GM18858 (cell line): ENCODE results near the gene DPYSL4.

Experiments used
- ATAC-seq: cut with Tn5 transposase; IDR thresholded peaks from one replicate; pipeline ENCODE4 v1.9.1; 2021; ENCODE audit not compliant: unreplicated experiment

Gene DPYSL4

DNA sequence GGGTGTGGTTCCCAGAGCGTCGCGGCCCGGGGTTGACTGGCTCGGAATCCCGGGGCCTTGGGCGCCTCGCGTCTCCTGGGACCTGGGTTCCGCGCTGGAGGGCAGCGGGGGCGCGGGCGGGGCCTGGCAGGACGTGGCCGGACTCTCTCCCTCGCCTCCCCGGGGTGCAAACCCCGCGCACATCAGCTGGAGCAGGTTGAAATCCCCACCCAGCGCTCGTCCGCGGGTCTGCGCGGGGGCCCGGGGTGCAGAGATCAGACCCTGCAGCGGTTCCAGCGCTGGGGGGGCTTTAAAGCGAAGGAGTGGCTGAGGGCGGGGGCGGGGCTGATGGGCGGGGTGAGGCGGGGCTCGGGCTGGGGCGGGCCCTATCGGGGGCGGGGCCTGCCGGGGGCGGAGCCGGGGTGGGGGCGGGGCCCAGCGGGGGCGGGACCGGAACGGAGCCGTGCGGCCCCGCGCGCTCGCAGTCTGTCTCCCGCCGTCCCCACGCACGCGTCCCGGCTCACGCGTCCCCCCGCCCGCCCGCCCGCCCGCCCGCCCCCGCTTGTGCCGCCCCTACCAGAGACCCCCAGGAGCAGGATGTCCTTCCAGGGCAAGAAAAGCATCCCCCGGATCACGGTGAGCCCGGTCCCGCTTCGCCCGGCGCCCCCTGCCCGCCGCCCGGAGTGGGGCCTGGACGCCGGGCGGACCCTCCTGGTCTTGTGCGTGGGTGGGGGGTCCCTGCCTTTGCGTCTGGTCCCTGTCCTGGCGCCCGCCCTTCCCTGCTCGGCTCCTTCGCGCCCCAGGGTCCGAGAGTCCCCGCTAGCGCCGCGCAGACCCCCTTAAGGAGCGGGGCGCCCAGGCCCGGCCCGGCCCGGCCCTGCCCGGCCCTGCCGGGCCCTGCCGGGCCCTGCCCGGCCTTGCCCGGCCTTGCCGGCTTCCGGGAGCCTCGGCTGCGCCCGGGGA, at the start of gene DPYSL4:
DPYSL4 (plus strand) TSS at position 461 of the 942 bp plus-strand sequence; CDS start at position 577, 116 bp downstream.
- no peak for ATAC-seq

DNA sequence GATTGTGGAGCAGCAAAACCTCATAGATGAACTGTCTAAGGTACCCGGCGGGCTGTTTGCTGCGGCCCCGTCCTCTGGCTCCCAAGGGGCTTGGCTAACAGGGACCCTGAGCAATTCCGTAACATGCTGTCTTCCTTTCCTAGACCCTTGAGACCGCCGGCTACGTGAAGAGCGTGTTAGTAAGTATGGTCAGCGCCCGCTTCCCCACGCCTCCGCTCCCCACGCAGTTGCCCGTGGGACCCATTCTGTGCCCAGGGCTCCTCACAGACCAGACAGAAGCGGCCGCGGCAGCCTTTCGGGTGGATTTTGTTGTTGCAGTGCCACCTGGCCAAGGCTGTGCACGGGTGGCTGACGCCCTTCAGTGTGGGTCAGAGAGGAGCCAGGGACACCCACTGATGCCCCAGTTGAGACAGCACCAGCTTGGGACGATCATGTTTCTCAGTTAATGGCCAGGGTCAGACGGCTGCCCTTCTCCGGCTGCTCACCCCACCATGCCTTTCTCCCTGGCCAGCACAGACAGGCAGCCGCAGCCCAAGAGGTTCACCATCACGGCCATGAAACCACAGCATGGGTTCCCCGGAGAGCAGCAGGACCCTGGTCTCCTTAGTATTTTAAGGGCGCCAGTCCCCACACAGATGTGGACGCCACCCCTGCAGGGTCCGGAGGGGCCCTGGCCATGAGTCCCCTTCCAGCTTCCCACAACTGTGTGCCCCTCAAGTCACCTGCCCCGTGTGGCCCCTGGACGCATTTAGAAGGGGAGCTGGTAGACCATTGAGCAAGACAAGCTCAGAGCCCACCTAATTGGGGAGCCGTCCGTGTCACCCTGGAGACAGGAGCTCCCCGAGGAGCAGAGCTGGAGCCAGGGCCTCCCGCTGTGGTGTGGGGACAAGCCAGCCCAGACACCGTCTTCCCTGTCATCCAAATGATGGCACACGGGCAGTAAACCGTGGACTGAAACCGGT, 49.4 kb upstream of the DPYSL4 start:
- no peak for ATAC-seq

DNA sequence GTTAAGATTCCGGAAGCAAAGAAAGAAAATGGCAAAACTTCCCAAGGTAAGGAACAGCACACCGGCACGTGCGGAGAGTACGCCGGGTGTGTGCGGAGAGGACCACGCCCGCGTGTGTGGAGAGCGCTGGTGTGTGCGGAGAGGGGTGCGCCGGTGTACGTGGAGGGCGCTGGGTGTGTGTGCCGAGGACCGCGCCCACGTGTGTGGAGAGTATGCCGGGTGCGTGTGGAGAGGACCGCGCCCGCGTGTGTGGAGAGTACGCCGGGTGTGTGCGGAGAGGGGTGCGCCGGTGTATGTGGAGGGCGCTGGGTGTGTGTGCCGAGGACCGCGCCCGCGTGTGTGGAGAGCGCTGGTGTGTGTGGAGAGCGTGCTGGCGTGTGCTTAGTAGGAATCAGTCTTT, 48.6 kb upstream of the DPYSL4 start:
- no peak for ATAC-seq

DNA sequence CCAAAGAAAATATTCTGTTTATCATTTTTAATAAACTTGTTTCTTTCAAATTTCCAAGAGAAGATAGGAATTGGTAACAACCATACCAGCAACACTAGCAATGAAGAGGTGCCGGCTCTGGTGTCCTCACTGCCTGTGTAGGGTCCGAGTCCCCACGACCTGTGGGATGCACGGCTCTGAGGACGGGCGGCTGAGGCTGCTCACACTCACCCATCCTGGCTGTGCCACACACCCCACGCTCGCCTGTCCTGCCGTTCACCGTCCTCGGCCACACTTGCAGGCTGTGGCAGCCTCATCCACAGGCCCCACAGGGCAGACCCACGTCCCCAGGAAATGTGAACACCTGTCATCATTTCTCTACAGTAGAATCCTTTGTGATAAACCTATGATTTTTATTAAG, 48.2 kb upstream of the DPYSL4 start:
- no peak for ATAC-seq

DNA sequence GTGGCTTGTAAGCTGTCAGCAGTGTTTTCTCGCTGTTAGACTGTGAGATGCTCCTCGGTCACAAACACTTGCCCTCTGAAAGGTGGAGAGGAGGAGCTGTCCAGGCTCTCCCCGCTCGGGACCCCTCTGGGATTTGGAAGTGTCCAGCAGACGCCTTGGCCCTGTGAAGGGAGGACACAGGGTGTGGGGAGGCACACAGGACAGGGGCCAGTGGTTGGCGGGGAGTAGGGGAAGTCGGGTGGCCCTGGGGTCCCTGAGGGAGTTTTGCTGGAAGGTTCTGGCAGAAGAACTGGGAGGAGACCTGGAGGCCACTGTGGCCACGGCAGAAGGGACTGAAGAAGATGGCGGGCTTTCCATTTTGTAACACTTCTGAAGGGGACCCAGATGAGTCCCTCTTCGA, 47.2 kb upstream of the DPYSL4 start:
- ATAC-seq, result no peak

DNA sequence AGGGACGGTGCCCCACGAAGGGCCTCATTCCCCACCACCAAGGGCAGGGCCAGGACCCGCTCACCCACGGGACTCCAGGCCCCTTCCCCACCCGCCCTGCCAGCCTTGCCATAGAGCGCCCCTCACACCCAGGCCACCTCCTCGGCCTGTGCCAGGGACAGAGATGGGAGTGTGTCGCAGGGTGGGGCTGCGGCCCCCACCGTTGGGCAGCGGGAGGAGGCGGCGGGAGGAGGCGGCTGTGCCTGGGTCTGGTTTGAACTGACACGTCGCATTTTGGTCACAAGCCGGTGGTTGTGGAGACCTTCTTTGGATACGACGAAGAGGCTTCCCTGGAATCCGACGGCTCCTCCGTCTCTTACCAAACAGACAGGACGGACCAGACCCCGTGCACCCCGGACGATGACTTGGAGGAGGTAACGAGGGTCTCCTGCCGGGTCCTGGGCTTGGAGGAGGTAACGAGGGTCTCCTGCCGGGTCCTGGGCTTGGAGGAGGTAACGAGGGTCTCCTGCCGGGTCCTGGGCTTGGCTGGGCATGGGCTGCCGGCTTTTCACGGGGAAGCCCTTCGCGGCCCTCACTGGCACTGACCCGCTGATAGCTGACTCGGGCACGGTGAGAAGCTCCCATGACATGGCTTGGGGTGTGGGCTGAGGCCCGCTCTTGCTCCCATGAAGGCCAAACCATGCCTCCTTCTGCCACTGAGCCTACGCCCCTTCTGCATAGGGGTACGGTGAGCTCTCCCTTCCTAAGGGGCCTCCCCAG, 46.4 kb upstream of the DPYSL4 start:
- no peak for ATAC-seq

DNA sequence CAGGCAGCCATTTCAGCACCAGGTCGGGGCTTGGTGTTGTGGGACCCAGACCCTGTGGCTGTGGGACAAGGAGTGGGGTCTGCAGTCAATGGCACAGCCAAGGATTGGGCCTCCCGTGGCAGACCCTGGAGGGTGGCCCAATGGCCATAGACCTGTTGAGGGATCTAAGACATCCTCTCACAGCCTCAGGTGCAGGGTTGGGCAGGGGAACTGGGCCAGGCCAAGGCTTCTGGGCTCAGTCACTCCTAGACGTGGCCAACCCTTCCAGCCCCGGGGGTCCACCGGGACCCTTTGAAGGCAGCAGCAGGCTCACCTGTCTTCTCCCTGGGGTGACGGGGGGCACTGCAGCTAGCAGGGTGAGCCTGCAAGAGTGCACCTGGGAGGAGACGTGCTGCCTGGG, 45.7 kb upstream of the DPYSL4 start:
- ATAC-seq, result no peak

DNA sequence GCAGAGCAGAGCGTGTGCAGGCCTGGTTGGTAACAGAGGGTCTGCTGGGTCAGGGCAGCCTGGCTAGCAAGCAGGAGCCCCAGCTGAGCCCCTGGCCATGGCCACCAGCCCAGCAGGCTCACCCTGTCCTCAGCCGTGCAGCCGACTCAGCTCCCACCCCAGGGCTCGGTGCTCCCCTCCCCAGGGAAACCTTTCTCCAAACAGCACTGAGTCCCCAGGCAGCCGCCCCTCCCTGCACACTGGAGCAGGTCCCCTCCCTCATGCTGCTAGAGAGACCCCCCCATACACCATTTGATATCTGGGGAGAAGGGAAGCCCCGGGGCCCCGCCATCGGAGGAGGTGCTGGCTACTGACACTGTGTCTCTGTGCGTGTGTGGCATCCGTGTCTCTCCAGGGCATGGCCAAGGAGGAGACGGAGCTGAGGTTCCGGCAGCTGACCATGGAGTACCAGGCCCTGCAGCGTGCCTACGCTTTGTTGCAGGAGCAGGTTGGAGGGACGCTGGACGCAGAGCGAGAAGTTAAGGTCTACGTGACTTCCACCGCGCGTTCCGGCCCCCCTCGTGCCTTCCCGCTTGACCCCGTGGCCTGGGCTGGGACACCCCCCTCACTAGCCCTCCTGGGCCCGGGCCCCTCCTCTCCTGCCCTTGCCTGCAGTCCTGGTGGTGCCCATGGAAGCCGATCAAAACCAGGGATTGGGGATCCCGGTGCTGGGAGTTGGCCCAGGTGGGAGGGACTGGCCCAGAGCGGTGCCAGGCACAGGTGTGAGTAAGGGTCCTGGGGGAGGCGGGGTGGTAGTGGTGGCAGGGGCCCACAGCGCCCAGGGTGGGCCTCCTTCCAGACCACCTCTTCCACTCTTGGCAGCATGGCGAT, 45.0 kb upstream of the DPYSL4 start:
- ATAC-seq, result no peak

DNA sequence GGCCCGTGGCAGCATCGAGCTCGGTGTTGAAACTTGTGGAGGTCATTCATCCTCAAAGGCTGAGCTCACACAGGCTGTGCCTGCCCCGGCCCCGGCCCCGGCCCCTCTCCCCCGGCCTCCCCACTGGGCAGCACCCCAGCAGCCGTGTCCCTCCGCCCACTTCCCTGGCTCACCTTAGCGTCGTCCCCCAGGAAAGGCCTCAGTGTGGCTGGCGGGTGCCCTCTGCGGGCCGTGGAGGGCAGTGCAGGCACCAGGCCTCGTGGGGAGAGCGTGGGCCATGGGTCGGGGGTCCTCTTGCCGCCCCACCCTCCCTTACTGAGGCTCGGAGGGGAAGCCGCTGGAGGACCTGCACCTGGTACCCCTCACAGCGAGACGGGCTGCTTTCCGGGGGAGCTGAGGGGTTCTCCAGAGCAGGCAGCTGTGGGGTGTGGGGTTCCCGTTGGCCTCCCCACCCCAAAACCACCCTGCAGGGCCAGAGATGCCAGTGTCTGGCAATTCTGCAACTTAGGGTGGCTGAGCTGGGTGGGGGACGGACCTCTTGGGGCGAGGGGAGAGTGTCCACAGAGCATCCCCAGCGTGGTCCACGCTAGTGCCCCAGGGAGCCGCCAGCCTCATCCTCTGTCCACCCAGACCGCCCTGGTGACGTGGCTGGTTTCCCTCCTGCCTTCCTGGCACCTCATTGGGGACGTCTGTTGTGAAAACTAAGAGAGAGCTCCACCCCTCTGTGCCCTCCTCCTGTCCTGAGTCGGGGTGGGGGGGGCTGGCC, 44.2 kb upstream of the DPYSL4 start:
- no peak for ATAC-seq

DNA sequence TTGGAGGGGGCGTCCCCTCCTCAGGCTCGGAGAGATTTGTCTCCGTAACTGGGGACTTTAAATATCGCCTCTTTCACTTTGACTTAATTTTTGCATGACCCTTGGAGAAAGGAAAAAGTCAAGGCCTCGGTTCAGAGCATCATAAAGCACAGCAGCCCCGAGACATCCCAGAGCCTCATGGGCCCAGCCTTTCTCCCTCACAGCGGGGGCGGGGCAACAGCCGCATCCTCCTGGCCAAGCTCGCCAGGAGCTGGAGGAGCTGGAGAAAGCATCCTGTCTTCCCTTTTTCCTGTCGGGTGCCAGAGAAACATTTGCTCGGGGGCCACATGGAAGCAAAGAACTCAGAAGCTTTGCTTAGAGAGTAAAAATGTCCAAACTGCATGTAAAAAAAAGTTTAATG, 43.6 kb upstream of the DPYSL4 start:
- ATAC-seq, result no peak

DNA sequence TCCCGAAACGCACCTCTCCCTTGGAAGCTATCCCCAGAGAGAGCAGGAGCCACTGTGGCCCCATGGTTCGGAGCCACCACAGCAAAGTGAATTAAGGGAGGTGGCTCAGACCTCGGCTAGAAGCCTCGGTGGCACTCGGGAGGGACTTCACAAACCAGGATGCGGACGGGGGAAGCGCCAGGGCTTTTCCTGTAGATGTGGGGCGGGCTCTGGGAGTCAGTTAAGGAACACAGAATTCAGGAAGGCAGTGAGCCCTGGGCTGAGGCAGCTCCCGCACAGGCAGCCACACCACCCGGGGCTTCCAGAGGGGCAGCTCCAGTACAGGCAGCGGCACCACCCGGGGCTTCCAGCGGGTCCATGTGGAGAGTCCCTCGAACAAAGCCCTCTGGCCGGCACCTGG, 42.7 kb upstream of the DPYSL4 start:
- no peak for ATAC-seq

DNA sequence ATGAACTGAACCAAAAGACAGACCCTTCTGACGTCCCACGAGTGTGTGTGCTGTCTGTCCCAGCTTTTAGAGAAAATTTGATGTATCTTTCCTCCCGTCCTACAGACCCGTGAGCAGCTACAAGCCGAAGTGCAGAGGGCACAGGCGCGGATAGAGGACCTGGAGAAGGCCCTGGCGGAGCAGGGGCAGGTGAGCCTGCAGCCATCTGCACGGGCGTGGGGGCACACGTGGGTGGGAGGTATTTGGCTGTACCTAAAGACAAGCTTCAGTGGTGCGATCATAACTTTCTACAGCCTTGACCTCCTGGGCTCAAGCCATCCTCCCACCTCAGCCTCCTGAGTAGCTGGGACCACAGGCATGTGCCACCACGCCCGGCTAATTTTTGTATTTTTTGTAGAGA, 41.7 kb upstream of the DPYSL4 start:
- ATAC-seq, result no peak

DNA sequence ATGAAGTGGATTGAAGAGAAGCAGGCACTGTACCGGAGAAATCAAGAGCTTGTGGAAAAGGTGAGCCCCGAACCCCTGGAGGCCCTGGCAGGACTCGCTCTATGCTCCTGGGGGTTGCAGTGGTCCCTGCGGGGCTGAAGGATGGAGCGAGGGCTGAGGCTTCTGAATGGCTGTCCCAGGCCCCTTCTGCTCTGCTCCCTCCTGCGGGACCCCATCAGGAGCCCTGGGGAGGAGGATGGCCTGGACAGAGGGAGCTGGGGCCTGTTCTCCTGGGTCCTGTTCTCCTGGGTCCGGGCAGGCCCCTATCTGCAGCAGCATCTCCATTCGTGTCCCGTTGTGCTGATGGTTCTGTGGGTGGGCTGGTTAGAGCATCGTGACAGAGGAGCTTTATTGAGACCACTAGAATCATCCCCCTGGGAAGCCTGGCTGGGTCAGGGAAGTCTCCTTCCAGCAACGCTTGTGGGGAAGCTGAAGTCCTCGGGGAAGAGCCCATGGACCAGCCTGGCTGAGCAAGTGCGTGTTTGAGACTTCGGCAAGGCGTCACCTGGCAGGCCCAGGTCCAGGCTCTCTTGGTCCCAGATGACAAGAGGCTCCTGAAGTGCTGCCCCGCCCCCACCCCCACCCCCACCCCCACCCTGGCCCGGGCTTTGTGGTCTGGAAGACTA, 41.1 kb upstream of the DPYSL4 start:
- ATAC-seq, result no peak

DNA sequence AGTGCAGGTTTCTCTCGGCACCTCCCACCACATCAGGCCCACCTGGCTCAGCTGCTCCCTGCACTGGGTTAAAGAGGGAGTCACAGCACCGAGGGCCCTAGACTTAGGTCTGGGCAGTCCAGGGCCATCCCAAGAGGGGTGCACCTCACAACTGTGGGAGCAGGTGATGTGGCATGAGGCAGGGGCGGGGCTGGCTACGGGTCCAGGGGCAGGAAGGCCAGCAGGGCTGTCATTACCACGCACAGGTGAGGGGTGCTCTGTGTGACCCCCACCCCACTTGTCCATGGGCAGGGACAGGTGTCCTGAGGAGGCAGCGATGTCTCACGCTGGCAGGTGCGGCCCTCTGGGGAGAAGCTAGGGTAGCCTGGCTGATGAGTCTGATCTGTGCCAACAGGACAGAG, 40.5 kb upstream of the DPYSL4 start:
- no peak for ATAC-seq

DNA sequence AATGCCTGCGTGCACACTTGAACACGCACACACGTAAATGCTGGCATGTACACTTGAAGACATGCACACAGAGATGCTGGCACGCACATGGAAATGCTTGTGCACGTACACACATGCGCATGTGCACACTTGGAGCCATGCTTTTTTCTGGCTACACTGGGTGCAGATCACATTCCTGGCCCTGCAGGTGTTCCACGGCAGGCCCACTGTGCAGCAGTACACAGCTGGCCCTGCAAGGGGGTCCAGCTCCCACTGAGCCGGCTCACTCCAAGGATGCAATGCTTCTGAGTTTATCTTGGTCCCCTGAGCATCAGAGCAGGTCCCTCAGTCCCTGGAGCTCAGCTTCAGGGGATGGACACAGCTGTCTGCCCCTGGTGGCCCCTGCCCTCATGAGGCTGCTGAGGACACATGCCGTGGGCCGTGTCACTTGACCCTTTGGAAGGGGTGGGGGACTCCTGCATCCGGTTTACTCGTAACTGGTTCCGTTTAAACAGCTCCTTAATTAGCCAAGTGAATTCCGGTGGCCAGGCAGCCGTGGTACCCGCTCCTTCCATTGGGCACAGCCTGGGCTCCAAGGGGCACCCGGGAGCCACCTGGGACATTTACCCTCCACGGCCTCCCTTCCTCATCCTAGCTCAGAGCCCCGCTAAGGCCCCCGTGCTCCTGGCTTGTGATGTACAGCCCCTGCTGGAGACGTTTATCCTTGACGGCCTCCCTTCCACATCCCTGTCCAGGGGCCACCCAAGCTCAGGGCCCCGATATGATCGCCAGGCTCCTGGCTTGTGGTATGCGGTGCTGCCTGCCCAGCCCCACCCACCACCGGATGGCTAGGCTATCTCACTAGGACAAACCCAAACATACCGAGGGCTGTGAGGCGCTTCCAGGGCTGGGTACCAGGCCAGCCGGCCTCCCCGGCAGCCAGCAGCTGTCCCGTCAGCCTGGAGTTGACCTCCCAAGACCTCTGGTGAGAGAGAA, 39.5 kb upstream of the DPYSL4 start:
- ATAC-seq, result no peak

DNA sequence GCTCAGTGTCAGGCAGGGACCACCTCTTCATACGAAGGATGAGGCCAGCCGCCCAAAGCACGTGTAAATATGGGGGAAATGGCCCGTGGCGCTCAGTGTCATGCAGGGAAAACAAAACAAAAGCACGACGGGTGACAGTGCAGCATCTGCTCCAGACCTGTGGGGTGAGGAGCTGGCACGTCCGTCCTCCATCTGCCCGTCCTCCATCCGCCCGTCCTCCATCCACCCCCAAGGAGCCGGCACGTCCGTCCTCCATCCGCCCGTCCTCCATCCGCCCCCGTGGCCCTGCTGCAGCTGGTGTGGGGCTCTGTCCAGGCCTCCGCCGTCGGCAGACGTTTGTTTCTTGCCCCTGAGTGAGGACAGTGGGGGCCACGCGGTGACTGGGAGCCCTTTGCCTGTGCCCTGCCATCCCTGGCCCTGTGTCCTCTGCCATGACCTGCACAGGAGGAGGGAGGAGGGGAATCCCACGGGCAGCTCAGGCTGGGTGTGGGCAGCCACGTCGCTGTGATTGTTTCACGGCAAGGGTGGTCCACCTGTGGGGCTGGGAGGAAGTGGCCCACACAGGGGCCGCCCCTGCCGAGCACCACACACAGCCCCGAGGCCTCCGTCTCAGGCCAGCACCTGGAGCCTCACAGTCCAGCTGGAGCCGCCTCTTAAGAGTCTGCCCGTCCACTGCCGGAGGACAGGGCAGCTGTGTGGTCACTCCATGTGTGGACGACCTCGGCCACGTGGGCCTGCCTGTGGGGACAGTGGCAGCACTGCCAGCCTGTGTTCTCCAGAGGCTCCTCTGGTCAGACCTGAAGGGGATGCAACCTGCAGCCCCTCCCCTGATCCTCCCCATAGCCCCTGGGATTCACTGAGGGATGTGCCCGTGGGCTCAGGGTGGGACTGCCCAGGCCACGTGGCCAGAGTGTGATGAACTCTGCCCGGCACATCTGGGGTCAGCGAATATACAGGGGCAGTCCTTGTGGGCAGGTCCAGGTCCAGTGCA, 38.2 kb upstream of the DPYSL4 start:
- ATAC-seq, result no peak
